CD4-positive, alpha-beta T cell treated with Interleukin-10 for 1 hour (primary cell): ENCODE results near the gene TUFT1.
A peak's percentile ranks its signal among the peaks of the same experiment; 100 is the strongest.

ENCODE experiments used
- DNase-seq: peaks from one replicate; pipeline ENCODE4 v3.0.0-alpha.2; 2020

Gene TUFT1

GRCh38 chr1:151540021-151540981, at the start of gene TUFT1:
TUFT1 (plus strand) TSS chr1:151540309; CDS start chr1:151540367, 58 bp downstream.
- peak; percentile 96 for DNase-seq

- DNase-seq, result no peak
Measured at GRCh38 chr1:151491641-151492040, 48.5 kb upstream of the TUFT1 start.

GRCh38 chr1:151492120-151492519, 48.0 kb upstream of the TUFT1 start:
- no peak for DNase-seq

DNA sequence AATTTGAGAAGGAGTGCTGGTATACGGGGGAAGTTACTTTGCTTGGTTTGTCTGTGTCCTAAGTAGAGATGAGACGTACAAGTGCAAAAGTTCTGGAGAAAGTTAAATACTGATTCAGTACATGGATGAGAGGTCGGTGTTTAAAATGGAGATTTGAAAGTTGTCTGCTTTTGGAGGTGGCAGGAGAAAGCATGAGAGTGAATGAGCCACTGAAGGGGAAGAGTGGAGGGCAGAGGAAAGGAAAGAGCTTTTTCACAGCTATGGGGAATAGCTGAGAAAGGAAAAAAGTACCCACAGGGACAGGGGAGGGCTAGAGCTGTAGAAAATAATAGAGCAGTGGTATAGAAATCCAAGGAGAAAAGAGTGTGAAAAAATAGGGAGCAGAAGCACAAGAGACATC, 47.1 kb upstream of the TUFT1 start:
- no peak for DNase-seq

GRCh38 chr1:151494741-151495281, 45.3 kb upstream of the TUFT1 start:
- DNase-seq, result no peak

- DNase-seq, result no peak
Measured at GRCh38 chr1:151495316-151495715, 44.8 kb upstream of the TUFT1 start.

GRCh38 chr1:151499365-151499764, 40.7 kb upstream of the TUFT1 start:
- no peak for DNase-seq

- DNase-seq, result no peak
Measured at GRCh38 chr1:151499930-151500329, 40.2 kb upstream of the TUFT1 start.

DNA sequence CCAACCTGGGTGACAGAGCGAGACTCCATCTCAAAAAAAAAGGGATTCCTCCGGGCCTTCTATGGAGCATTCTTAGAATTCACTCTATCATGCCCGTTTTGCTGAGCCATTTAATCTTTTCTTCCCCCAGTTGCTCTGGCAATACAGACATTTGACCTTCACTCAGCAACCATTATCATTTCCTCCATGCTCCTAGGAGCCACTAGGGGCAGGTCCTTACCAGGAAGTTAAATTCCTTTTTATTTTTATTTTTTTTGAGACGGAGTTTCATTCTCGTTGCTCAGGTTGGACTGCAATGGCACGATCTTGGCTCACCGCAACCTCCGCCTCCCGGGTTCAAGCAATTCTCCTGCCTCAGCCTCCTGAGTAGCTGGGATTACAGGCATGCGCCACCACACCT, 38.6 kb upstream of the TUFT1 start:
- DNase-seq, result no peak

DNA sequence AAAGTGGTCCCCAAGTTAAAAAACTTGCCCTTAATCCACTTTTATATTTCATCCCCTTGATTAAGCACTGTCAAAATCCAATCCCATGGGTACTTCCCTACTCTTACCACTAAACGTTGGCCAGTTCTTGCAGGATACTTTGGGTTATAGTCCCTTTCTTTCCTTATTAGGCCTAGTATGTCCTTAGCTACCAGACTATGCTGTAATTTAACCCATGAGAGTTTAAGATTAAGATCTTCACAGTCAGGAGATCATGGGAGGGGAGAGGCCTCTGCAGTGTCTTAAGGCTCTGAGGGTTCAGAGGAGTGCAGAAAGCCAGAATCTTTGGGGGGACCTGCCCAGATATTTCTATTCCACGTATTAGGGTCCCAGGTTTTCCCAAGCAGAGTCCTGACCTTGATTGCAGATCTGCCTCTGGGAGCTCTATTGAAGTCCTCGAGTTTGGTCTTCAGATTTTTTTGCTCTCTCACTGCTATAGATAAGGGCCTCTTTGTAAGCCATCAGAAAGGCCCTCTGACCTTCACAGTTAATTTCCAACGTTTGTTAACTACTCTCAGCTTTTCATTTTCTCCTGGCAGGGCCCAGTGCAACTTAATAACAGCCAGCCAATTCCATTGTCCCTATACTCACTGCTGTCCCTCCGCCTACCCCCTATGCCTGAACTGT, 37.9 kb upstream of the TUFT1 start:
- DNase-seq, result no peak

DNA sequence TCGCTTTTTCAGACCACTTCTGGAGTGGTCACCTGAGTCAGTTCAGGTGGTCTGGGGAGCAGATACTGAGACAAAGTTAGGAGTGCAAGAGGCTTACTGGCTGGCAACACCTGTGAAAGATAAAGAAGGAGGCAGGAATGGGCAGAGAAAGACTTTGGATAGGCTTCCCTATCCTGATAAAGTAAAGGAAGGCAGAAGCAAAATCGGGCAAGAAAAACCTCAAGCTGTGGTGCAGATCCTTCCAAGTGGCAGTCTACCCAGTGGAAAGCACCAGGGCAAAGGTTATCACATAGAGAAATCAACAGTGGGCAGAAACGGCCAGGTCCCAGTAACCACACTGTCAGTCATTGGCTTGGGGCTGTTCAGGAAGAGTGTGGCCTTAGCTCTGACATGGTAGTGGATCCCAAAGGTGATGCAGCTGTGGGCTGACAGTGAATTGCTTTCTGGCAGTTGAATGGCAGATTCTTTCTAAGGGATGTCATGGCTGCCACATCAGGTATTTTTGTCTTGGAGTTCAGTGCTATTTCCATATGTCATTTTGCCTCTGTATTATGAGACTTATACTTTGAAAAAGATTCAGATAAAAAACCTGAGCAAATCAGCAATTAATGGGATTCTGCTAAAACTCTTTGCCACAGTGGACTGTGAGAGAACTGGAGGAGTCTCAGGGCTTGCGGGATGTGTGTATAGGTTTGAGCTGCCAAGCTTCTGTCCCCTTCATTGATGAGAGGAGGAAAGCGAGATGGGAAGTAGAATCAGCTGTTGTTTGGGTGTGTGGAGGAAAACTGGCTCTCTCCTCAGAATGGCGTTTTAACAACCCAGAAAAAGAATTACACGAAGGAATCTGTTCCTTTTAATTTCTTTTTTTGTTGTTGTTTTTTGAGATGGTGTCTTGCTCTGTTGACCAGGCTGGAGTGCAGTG, 37.0 kb upstream of the TUFT1 start:
- DNase-seq, result no peak

- no peak for DNase-seq
Measured at GRCh38 chr1:151504252-151504651, 35.9 kb upstream of the TUFT1 start.

- DNase-seq, result no peak
Measured at GRCh38 chr1:151504759-151505158, 35.4 kb upstream of the TUFT1 start.

GRCh38 chr1:151508833-151509232, 31.3 kb upstream of the TUFT1 start:
- no peak for DNase-seq

- no peak for DNase-seq
Measured at GRCh38 chr1:151509350-151510019, 30.6 kb upstream of the TUFT1 start.

GRCh38 chr1:151510020-151510405, 30.1 kb upstream of the TUFT1 start:
- DNase-seq, result no peak

DNA sequence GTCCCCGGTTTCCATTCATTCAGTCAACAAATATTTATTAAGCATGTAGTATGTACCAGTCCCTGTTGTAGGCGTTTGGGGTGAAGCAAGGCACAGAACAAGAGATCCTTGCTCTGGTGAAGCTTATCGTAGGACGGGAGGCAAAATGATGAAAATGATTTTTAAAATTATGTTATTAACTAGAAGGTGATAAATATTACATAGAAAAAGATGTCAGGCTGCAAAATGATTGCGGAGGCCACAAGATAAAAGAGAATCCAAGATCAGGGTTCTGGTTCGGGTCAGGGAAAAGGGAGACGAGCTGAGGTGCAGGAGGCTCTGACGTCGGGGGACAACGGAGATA, 29.5 kb upstream of the TUFT1 start:
- DNase-seq, result no peak

DNA sequence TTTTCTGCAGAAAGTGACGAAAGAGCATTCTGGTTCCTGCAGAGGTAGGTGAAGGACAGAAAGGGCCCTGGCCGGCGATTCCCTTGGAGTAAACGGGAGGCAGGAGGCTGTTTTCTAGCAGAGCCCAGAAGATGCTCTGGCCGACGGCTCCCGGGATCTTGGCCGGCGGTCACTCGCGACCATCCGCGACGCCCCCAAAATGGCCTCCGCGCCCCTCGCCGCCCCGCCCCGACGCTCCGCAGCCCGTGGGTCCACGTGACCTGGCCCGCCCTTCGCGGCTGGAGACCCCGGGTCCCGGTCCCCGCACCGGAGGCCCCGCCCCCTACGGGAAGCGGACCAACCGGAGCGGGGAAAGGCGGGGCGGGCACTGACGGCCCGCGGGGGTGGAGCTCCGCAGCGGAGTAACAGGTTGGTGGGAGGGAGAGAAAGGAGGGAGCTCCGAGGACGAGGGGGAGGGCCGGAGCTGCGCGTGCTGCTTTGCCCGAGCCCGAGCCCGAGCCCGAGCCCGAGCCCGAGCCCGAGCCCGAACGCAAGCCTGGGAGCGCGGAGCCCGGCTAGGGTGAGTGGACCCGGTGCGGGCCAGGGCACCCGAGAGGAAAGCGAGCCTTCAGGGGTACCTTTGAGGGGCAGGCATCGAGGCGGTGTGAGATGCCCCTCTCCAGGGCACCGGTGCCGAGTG, 29.0 kb upstream of the TUFT1 start, which contains the start of gene CGN:
Gene CGN (plus strand): TSS at position 431 of the 679 bp plus-strand sequence. CDS start 7,133 bp downstream, outside the sequence.
- peak; percentile 93 for DNase-seq

DNA sequence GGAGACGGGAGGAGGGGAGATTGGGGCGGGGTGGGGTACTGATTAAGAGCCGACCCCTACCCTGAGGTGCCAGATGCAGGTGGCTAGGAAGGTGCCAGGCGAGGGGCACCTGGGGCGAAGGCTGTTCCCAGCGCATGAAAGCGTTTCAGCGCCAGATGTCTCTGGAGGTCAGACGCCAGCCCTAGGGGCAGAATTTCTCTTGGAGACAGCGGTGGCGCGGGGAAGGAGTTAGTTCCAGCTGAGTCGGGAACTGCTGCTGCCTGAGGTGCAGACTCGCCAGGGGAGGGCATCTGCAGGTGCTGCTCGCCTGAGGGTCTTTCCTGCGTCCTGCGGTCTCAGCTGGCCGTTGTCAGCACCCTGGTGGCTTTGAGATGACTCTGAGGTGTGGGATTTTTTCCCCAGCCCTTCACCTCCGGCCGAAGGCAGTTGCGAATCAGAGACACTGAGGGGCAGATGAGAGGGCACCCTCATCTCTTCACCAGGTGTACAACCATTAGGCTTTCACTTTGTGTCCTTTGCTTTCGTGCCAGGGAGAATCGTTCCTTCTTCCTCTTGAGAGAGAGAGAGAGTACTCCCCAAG, 28.4 kb upstream of the TUFT1 start:
- DNase-seq, result peak; percentile 22

DNA sequence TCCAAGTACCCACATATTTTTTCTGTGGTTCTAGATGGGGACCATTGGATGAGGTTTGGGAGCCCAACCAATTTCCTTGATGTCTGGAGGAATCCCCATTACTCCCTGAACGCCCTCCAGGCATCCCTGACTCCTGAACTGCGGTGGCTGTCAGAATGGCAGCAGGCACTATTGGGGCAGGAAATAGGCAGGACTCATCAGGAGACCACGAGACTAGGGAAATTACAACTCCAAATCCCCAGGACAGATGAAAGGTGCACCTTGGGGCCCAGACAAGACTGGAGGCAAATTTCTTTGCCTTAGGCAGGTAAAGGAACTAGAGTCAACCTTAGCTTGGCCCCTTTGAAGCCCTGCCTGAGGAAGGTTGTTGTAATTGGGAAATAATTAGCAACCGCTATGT, 27.8 kb upstream of the TUFT1 start:
- no peak for DNase-seq
